Mesenchymal stem cell (in vitro differentiated cells and primary cell): Measurements from ENCODE around the gene CFAP99.

Source experiments
- DNase-seq: peaks from one replicate; pipeline ENCODE4 v3.0.0-alpha.2; 2013
- H2AFZ ChIP-seq: one replicate; pipeline ENCODE4 v1.6.1; 2013; ENCODE audit warnings: low read depth, mild to moderate bottlenecking, control low read depth, inconsistent platforms, low read length, moderate library complexity
- H2AK5ac ChIP-seq: 2 replicates; pipeline ENCODE4 v1.6.1; 2013; ENCODE audit warnings: low read length, moderate library complexity, mild to moderate bottlenecking, inconsistent platforms; ENCODE audit not compliant: severe bottlenecking
- H2BK120ac ChIP-seq: one replicate; pipeline ENCODE4 v1.6.1; 2013; ENCODE audit warnings: low read depth, mild to moderate bottlenecking, inconsistent platforms, low read length, moderate library complexity
- H2BK12ac ChIP-seq, 2 experiments: one replicate each; pipeline ENCODE4 v1.6.1; 2013; ENCODE audit warnings: inconsistent platforms in 2 of 2, low read length in 2 of 2, mild to moderate bottlenecking in 2 of 2, moderate library complexity in 2 of 2, control low read depth in 1 of 2
- H2BK15ac ChIP-seq: one replicate; pipeline ENCODE4 v1.6.1; 2013; ENCODE audit warnings: mild to moderate bottlenecking, low read depth, inconsistent platforms; ENCODE audit not compliant: poor library complexity, severe bottlenecking
- H2BK5ac ChIP-seq: 2 replicates; pipeline ENCODE4 v1.6.1; 2013; ENCODE audit warnings: low read depth, mild to moderate bottlenecking, low read length, control low read depth, inconsistent platforms; ENCODE audit not compliant: poor library complexity, severe bottlenecking
- H3K14ac ChIP-seq, 2 experiments: one replicate each; pipeline ENCODE4 v1.6.1; 2013; ENCODE audit warnings: inconsistent platforms in 2 of 2, low read length in 2 of 2, control low read depth in 1 of 2, mild to moderate bottlenecking in 1 of 2, moderate library complexity in 1 of 2
- H3K18ac ChIP-seq, 2 experiments: one replicate each; pipeline ENCODE4 v1.6.1; 2013; ENCODE audit warnings: inconsistent platforms in 2 of 2, low read length in 2 of 2, control low read depth in 1 of 2, low read depth in 1 of 2, mild to moderate bottlenecking in 1 of 2
- H3K23ac ChIP-seq, 2 experiments: one replicate each; pipeline ENCODE4 v1.6.1; 2013; ENCODE audit warnings: inconsistent platforms in 2 of 2, low read length in 2 of 2, mild to moderate bottlenecking in 2 of 2, moderate library complexity in 2 of 2, control low read depth in 1 of 2
- H3K27ac ChIP-seq: 2 replicates; pipeline ENCODE4 v1.5.1; 2013; ENCODE audit warnings: mild to moderate bottlenecking, moderate library complexity, low read length, control low read depth, inconsistent platforms; ENCODE audit not compliant: poor library complexity, severe bottlenecking
- H3K27me3 ChIP-seq, 2 experiments: 2 replicates each; pipeline versions ENCODE4 v1.6.1 to v1.7.0; 2013; ENCODE audit warnings: low read length in 2 of 2, mild to moderate bottlenecking in 2 of 2, moderate library complexity in 2 of 2, control low read depth in 1 of 2, inconsistent platforms in 1 of 2; ENCODE audit not compliant: control insufficient read depth in 1 of 2, insufficient read depth in 1 of 2
- H3K36me3 ChIP-seq, 2 experiments: 2 replicates each; pipeline versions ENCODE4 v1.6.1 to v1.7.0; 2013; ENCODE audit warnings: low read length in 2 of 2, control low read depth in 1 of 2, inconsistent platforms in 1 of 2, low read depth in 1 of 2, mild to moderate bottlenecking in 1 of 2; ENCODE audit not compliant: insufficient read depth in 2 of 2, control insufficient read depth in 1 of 2
- H3K4ac ChIP-seq, 2 experiments: one replicate each; pipeline ENCODE4 v1.6.1; 2013; ENCODE audit warnings: inconsistent platforms in 2 of 2, low read length in 2 of 2, mild to moderate bottlenecking in 2 of 2, moderate library complexity in 2 of 2, control low read depth in 1 of 2, low read depth in 1 of 2
- H3K4me1 ChIP-seq: 2 replicates; pipeline ENCODE4 v1.6.1; 2013; ENCODE audit warnings: low read depth, low read length, control low read depth; ENCODE audit not compliant: control insufficient read depth, insufficient read depth
- H3K4me2 ChIP-seq: 2 replicates; pipeline ENCODE4 v1.6.1; 2013; ENCODE audit warnings: low read length, mild to moderate bottlenecking, inconsistent platforms; ENCODE audit not compliant: poor library complexity, severe bottlenecking
- H3K4me3 ChIP-seq, 2 experiments: 2 replicates each; pipeline versions ENCODE4 v1.5.1 to v1.7.0; 2013; ENCODE audit warnings: low read length in 2 of 2, mild to moderate bottlenecking in 2 of 2, control low read depth in 1 of 2, low read depth in 1 of 2; ENCODE audit not compliant: insufficient read depth in 1 of 2
- H3K79me1 ChIP-seq: replicated peaks from 2 replicates; pipeline ENCODE4 v1.6.1; 2013; ENCODE audit warnings: mild to moderate bottlenecking, control low read depth, low read length, inconsistent platforms; ENCODE audit not compliant: poor library complexity, severe bottlenecking
- H3K9ac ChIP-seq: 2 replicates; pipeline ENCODE4 v1.7.0; 2013; ENCODE audit warnings: mild to moderate bottlenecking, low read length, moderate library complexity
- H3K9me3 ChIP-seq: 2 replicates; pipeline ENCODE4 v1.7.0; 2013; ENCODE audit warnings: mild to moderate bottlenecking, low read length; ENCODE audit not compliant: control insufficient read depth
- H4K8ac ChIP-seq: one replicate; pipeline ENCODE4 v1.6.1; 2013; ENCODE audit warnings: inconsistent platforms, mild to moderate bottlenecking, low read length, moderate library complexity
- H4K91ac ChIP-seq: one replicate; pipeline ENCODE4 v1.6.1; 2013; ENCODE audit warnings: mild to moderate bottlenecking, low read length, inconsistent platforms
- WGBS: methylation state at CpG from one replicate; pipeline ENCODE4 v1.1.7; 2013; ENCODE audit warnings: mixed read lengths; 5-methylcytosine and 5-hydroxymethylcytosine counted together

CFAP99 gene

GRCh38 chr4:2416564-2417225 lies 2.1 kb upstream of the CFAP99 start:
- Histone ChIP-seq H3K14ac (no peak overlapping the region), H2AFZ (peak overlapping the region; percentile 18), H2BK120ac (peak overlapping the region; percentile 55), H4K8ac (peak overlapping the region; percentile 51), H2BK5ac (peak overlapping the region; percentile 60), H3K27ac (peak overlapping the region; percentile 71), H2AK5ac (no peak overlapping the region), H3K4me3 (peak overlapping the region; percentile 76 to 82), H3K4ac (peak overlapping the region; percentile 7 to 16), H3K9me3 (peaks cover 4% of the 10 kb centered on the region), H4K91ac (no peak overlapping the region), H3K18ac (peak overlapping the region in 1 of 2 experiments; percentile 79), H3K79me1 (no peaks in the 10 kb centered on the region), H3K9ac (peak overlapping the region; percentile 47), H3K27me3 (peaks cover 18 to 40% of the 10 kb centered on the region in 2 experiments), H2BK12ac (peak overlapping the region in 1 of 2 experiments; percentile 37), H3K23ac (peak overlapping the region in 1 of 2 experiments; percentile 16), H3K36me3 (peaks cover 0 to 7% of the 10 kb centered on the region in 2 experiments), H3K4me1 (peaks cover 49% of the 10 kb centered on the region), H3K4me2 (peak overlapping the region; percentile 94), H2BK15ac (peak overlapping the region; percentile 96)
- peak; percentile 69 for DNase-seq
- 3% methylated on average over 38 of the region's 55 CpGs for WGBS

GRCh38 chr4:2417226-2417764 lies 1.5 kb upstream of the CFAP99 start:
- Histone ChIP-seq H3K23ac (peak overlapping the region in 1 of 2 experiments; percentile 16), H2BK5ac (peak overlapping the region; percentile 60), H2BK12ac (no peak overlapping the region), H3K79me1 (no peaks in the 10 kb centered on the region), H3K4me3 (peak overlapping the region; percentile 76 to 82), H2BK15ac (no peak overlapping the region), H3K4me1 (peaks cover 45% of the 10 kb centered on the region), H3K18ac (peak overlapping the region in 1 of 2 experiments; percentile 79), H3K14ac (no peak overlapping the region), H3K9me3 (peaks cover 4% of the 10 kb centered on the region), H2BK120ac (no peak overlapping the region), H3K36me3 (peaks cover 0 to 6% of the 10 kb centered on the region in 2 experiments), H4K8ac (no peak overlapping the region), H3K9ac (peak overlapping the region; percentile 54), H3K27ac (no peak overlapping the region), H3K4me2 (peak overlapping the region; percentile 94), H4K91ac (no peak overlapping the region), H2AK5ac (no peak overlapping the region), H3K4ac (no peak overlapping the region), H3K27me3 (peaks cover 18 to 46% of the 10 kb centered on the region in 2 experiments), H2AFZ (peak overlapping the region; percentile 18)
- 1% methylated on average over 58 of the region's 61 CpGs for WGBS
- DNase-seq, result peak; percentile 35

- peak; percentile 63 for DNase-seq
- H3K18ac ChIP-seq, result peak within 1 kb of the TSS in 1 of 2 experiments; percentile 54
- H2BK12ac ChIP-seq, result peak within 1 kb of the TSS in 1 of 2 experiments; percentile 17
- no peak within 1 kb of the TSS for H3K14ac ChIP-seq
- peaks cover 18 to 53% of the 10 kb centered on the region in 2 experiments for H3K27me3 ChIP-seq
- H2BK15ac ChIP-seq, result no peak within 1 kb of the TSS
- H3K79me1 ChIP-seq, result no peaks in the 10 kb centered on the region
- H2BK120ac ChIP-seq, result no peak within 1 kb of the TSS
- peak within 1 kb of the TSS in 1 of 2 experiments; percentile 78 for H3K23ac ChIP-seq
- H4K8ac ChIP-seq, result peak within 1 kb of the TSS; percentile 31
- H3K4ac ChIP-seq, result peak within 1 kb of the TSS in 1 of 2 experiments; percentile 24
- H3K9me3 ChIP-seq, result peaks cover 4% of the 10 kb centered on the region
- peak within 1 kb of the TSS; percentile 88 for H3K9ac ChIP-seq
- peaks cover 0 to 6% of the 10 kb centered on the region in 2 experiments for H3K36me3 ChIP-seq
- H2AFZ ChIP-seq, result peak within 1 kb of the TSS; percentile 79
- no peak within 1 kb of the TSS for H2BK5ac ChIP-seq
- H3K4me2 ChIP-seq, result peak within 1 kb of the TSS; percentile 98
- H2AK5ac ChIP-seq, result no peak within 1 kb of the TSS
- peak within 1 kb of the TSS; percentile 15 for H3K27ac ChIP-seq
- 1% methylated on average over 51 of the region's 90 CpGs for WGBS
- no peak within 1 kb of the TSS for H4K91ac ChIP-seq
- peak within 1 kb of the TSS; percentile 82 to 86 for H3K4me3 ChIP-seq
- H3K4me1 ChIP-seq, result peaks cover 38% of the 10 kb centered on the region
These were observed 748 bp upstream of the CFAP99 start, which contains the start of gene ZFYVE28 for GRCh38 chr4:2417765-2418649. TSS of gene ZFYVE28 (minus strand) at chr4:2418645. CDS start at chr4:2418323, 322 bp downstream.
